Thyroid gland (tissue), 4 donors: Measurements from ENCODE around the gene ADAMTS7.

Experiments used
- POLR2A ChIP-seq, 2 donors: fragments of 450-650 bp; IDR thresholded peaks; one replicate each; pipeline ENCODE4 v1.6.1; 2017; ENCODE audit warnings: antibody characterized with exemption in 2 of 2, mild to moderate bottlenecking in 2 of 2, moderate library complexity in 1 of 2
- TF ChIP-seq, protein P1 (sequence below), 6 experiments: fragments of 200-600 bp in 3 of 6; fragments of 450-650 bp in 3 of 6; sonication (generic) in 3 of 6; IDR thresholded peaks; one replicate each; pipeline ENCODE4 v1.5.1; 2016 to 2019; ENCODE audit warnings: antibody characterized with exemption in 6 of 6, mild to moderate bottlenecking in 2 of 6, inconsistent platforms in 1 of 6, moderate library complexity in 1 of 6

DNA sequence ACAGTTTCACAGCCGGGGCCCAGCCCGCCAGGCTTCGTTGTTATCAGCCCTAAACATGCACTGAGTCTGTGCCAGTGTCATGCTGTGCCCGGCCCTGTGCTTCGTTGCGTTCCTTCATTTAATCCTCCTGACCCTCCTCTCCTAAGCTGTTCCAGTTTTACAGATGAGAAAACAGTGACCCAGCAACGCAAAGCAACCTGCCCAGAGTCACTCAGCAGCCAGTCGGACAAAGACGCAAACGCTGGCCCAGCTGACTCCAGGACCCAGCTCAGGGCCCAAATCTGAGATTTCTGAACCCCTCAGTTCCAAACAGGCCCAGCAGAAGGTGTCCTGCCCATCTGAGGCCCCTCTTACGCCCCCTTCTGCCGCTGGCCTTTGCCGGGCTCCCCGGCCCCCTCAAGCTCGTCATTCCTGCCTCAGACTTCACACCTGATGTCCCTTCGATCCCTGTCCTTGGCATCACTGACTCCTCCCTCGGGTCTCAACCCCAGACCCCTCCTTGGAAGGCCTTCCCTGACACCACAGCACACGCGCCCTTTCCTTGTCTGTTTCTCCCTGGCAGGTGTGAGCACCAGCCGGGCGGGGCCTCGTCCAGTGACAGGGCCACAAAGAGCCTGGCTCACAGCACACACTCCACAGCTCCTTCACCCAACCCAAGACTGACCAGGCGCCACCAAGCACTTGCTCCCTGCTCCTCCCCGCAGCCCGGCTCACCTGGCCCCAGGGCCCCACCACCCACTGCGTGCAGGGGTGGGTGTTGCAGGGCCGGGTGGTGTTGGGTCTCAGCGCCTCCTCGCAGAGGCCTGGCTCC is 48.1 kb downstream of the ADAMTS7 start:
- TF ChIP-seq POLR2A (IDR thresholded peaks at IDR 0.05) = no peak
- TF ChIP-seq, protein P1, sequence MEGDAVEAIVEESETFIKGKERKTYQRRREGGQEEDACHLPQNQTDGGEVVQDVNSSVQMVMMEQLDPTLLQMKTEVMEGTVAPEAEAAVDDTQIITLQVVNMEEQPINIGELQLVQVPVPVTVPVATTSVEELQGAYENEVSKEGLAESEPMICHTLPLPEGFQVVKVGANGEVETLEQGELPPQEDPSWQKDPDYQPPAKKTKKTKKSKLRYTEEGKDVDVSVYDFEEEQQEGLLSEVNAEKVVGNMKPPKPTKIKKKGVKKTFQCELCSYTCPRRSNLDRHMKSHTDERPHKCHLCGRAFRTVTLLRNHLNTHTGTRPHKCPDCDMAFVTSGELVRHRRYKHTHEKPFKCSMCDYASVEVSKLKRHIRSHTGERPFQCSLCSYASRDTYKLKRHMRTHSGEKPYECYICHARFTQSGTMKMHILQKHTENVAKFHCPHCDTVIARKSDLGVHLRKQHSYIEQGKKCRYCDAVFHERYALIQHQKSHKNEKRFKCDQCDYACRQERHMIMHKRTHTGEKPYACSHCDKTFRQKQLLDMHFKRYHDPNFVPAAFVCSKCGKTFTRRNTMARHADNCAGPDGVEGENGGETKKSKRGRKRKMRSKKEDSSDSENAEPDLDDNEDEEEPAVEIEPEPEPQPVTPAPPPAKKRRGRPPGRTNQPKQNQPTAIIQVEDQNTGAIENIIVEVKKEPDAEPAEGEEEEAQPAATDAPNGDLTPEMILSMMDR (IDR thresholded peaks at IDR 0.05) = no peak
